ENCODE results near the gene FBXO5.
A peak's percentile ranks its signal among the peaks of the same experiment; 100 is the strongest.

FBXO5 gene

GRCh38 chr6:152959333-152959732, 23.5 kb downstream of the FBXO5 start:
- Histone ChIP-seq H3K9me3 (no peaks in the 10 kb centered on the region; the same call in 1 of the 2 replicates), H3K36me3 (no peaks in the 10 kb centered on the region), H3K4me3 (ENCODE audit: low read depth, low read length) (no peak overlapping the region), H3K4me1 (no peaks in the 10 kb centered on the region), H3K27me3 (no peaks in the 10 kb centered on the region; the same call in 1 of the 2 replicates)
- no peak for TF ChIP-seq CTCF (IDR thresholded peaks at IDR 0.05; ENCODE audit: low read depth, low read length)
- no peak for DNase-seq

- no peaks in the 10 kb centered on the region for H3K36me3 ChIP-seq
- peaks cover 3% of the 10 kb centered on the region; the same call in 1 of the 2 replicates for H3K4me1 ChIP-seq
- DNase-seq, result no peak
- H3K27me3 ChIP-seq, result no peaks in the 10 kb centered on the region; the same call in 1 of the 2 replicates
- H3K9me3 ChIP-seq, result no peaks in the 10 kb centered on the region; the same call in 1 of the 2 replicates
- H3K4me3 ChIP-seq (ENCODE audit: low read depth, low read length), result no peak overlapping the region
- TF ChIP-seq CTCF (IDR thresholded peaks at IDR 0.05; ENCODE audit: low read depth, low read length), result no peak
These were observed 25.0 kb downstream of the FBXO5 start for GRCh38 chr6:152957796-152958195.

- DNase-seq, result no peak
- H3K27me3 ChIP-seq, result no peaks in the 10 kb centered on the region
- H3K4me3 ChIP-seq (ENCODE audit: low read depth, low read length), result no peak overlapping the region
- no peaks in the 10 kb centered on the region for H3K9me3 ChIP-seq
- peaks cover 4% of the 10 kb centered on the region; the same call in 1 of the 2 replicates for H3K4me1 ChIP-seq
- no peaks in the 10 kb centered on the region for H3K36me3 ChIP-seq
- peak; percentile 33 for TF ChIP-seq CTCF (IDR thresholded peaks at IDR 0.05; ENCODE audit: low read depth, low read length)
These were observed 28.4 kb downstream of the FBXO5 start for GRCh38 chr6:152954443-152954842.

GRCh38 chr6:152952866-152953509, 29.9 kb downstream of the FBXO5 start:
- no peaks in the 10 kb centered on the region for H3K27me3 ChIP-seq
- DNase-seq, result peak; percentile 15
- peak; percentile 69 for TF ChIP-seq CTCF (IDR thresholded peaks at IDR 0.05; ENCODE audit: low read depth, low read length)

GRCh38 chr6:152952045-152952444, 30.8 kb downstream of the FBXO5 start:
- Histone ChIP-seq H3K36me3 (no peaks in the 10 kb centered on the region), H3K4me1 (peaks cover 11% of the 10 kb centered on the region)

More at GRCh38 chr6:152952866-152953509, 29.9 kb downstream of the FBXO5 start:
- no peaks in the 10 kb centered on the region for H3K36me3 ChIP-seq
- H3K4me3 ChIP-seq (ENCODE audit: low read depth, low read length), result no peak overlapping the region
- H3K4me1 ChIP-seq, result peaks cover 5% of the 10 kb centered on the region
- no peaks in the 10 kb centered on the region for H3K9me3 ChIP-seq

More at GRCh38 chr6:152952045-152952444, 30.8 kb downstream of the FBXO5 start:
- no peak for DNase-seq
- H3K27me3 ChIP-seq, result no peaks in the 10 kb centered on the region
- TF ChIP-seq CTCF (IDR thresholded peaks at IDR 0.05; ENCODE audit: low read depth, low read length), result no peak
- H3K4me3 ChIP-seq (ENCODE audit: low read depth, low read length), result no peak overlapping the region
- H3K9me3 ChIP-seq, result no peaks in the 10 kb centered on the region

All from BE2C (cell line).